Endothelial cell of umbilical vein (primary cell): ENCODE results near the gene GTF2H4. TPM values are rescaled to one million over a fixed set of nuclear protein-coding genes. Genes with fewer than 3 reads are reported as not detected.

Experiments used
- BruUV-seq: library from RNA; stranded (reverse); fragments of 400-500 nt; replicated peaks from 2 replicates; lab custom pipeline; 2021; lab: Mats Ljungman, UMichigan
- CTCF ChIA-PET: fragments of 300-600, 350-600 bp; sonication (Branson Sonifier 250); formaldehyde crosslinking; loops from one replicate; lab custom pipeline; 2021; ENCODE audit warnings: antibody characterized with exemption, inconsistent platforms; lab: Charles Lee
- POLR2A ChIA-PET: fragments of 300-600, 350-600 bp; sonication (Branson Sonifier 250); formaldehyde crosslinking; loops from one replicate; lab custom pipeline; 2021; ENCODE audit warnings: antibody characterized with exemption, inconsistent platforms; lab: Charles Lee
- DNase-seq: peaks from one replicate; pipeline ENCODE4 v3.0.0-alpha.2; 2011; ENCODE audit warnings: low read depth, low spot score
- FAIRE-seq: peaks from 2 replicates; lab custom pipeline; 2011; peaks lifted over from hg19 to GRCh38; lab: Jason Lieb, UNC
- H2AFZ ChIP-seq: 2 replicates; pipeline ENCODE4 v1.6.0; 2012; ENCODE audit warnings: low read depth, low read length, control low read depth, inconsistent platforms
- H3K27ac ChIP-seq: 2 replicates; pipeline ENCODE4 v1.5.1; 2011; ENCODE audit warnings: low read depth, mild to moderate bottlenecking, control low read depth, low read length, moderate library complexity; ENCODE audit not compliant: insufficient read depth
- H3K27me3 ChIP-seq, 2 experiments: 2 replicates each; pipeline versions ENCODE4 v1.6.0 to v1.6.1; 2011; ENCODE audit warnings: low read length in 2 of 2, mixed read lengths in 1 of 2; ENCODE audit not compliant: control insufficient read depth in 2 of 2, insufficient read depth in 2 of 2
- H3K36me3 ChIP-seq, 2 experiments: 2 replicates in 1 of 2; 3 replicates in 1 of 2; pipeline ENCODE4 v1.5.1; 2011; ENCODE audit warnings: low read length in 2 of 2, mild to moderate bottlenecking in 1 of 2, moderate library complexity in 1 of 2; ENCODE audit not compliant: control insufficient read depth in 2 of 2, insufficient read depth in 2 of 2; ENCODE audit errors: extremely low read depth in 1 of 2
- H3K4me1 ChIP-seq: 3 replicates; pipeline ENCODE4 v1.5.1; 2011; ENCODE audit warnings: mild to moderate bottlenecking, low read length; ENCODE audit not compliant: control insufficient read depth, insufficient read depth; ENCODE audit errors: extremely low read depth
- H3K4me2 ChIP-seq: 2 replicates; pipeline ENCODE4 v1.6.1; 2011; ENCODE audit warnings: low read length, control low read depth, mixed read lengths; ENCODE audit not compliant: insufficient read depth
- H3K4me3 ChIP-seq, 3 experiments: fragments of 200-600 bp in 1 of 3; sonication (generic), shearing (Covaris generic) in 1 of 3; replicated peaks in 1 of 3; 2 replicates each; pipeline ENCODE4 v1.5.1; 2011 to 2016; ENCODE audit warnings: control low read depth in 3 of 3, low read length in 3 of 3, mild to moderate bottlenecking in 2 of 3, inconsistent platforms in 1 of 3, low read depth in 1 of 3, moderate library complexity in 1 of 3; ENCODE audit not compliant: insufficient read depth in 1 of 3
- H3K79me2 ChIP-seq: 2 replicates; pipeline ENCODE4 v1.6.0; 2012; ENCODE audit warnings: low read length, inconsistent platforms; ENCODE audit not compliant: control insufficient read depth, insufficient read depth
- H3K9ac ChIP-seq: replicated peaks from 2 replicates; pipeline ENCODE3; 2011; ENCODE audit warnings: low read length, control low read depth; ENCODE audit not compliant: insufficient read depth; ENCODE audit errors: extremely low read depth
- H3K9me1 ChIP-seq: replicated peaks from 3 replicates; pipeline ENCODE4 v1.6.0; 2011; ENCODE audit warnings: mild to moderate bottlenecking, low read length; ENCODE audit not compliant: control insufficient read depth, insufficient read depth; ENCODE audit errors: extremely low read depth
- H3K9me3 ChIP-seq: replicated peaks from 2 replicates; pipeline ENCODE4 v1.5.1; 2012; ENCODE audit warnings: low read length, inconsistent platforms; ENCODE audit not compliant: control insufficient read depth, insufficient read depth
- H4K20me1 ChIP-seq: replicated peaks from 2 replicates; pipeline ENCODE3; 2011; ENCODE audit warnings: mild to moderate bottlenecking, low read length; ENCODE audit not compliant: control insufficient read depth, insufficient read depth; ENCODE audit errors: extremely low read depth
- CTCF ChIP-seq, 2 donors: IDR thresholded peaks; 1 replicate in 1 of 2; 2 replicates in 1 of 2; pipeline ENCODE4 v1.5.1; 2011; ENCODE audit warnings: low read length in 2 of 2, mild to moderate bottlenecking in 2 of 2, moderate library complexity in 2 of 2, control low read depth in 1 of 2, inconsistent platforms in 1 of 2, low read depth in 1 of 2; ENCODE audit not compliant: insufficient read depth in 1 of 2; ENCODE audit errors: extremely low read depth in 1 of 2
- EZH2 ChIP-seq: IDR thresholded peaks from 2 replicates; pipeline ENCODE4 v1.6.1; 2012; ENCODE audit warnings: borderline replicate concordance, low read depth, mild to moderate bottlenecking, moderate library complexity, low read length, inconsistent platforms; ENCODE audit not compliant: severe bottlenecking
- FOS ChIP-seq: IDR thresholded peaks from 2 replicates; pipeline ENCODE4 v1.6.1; 2011; ENCODE audit warnings: mild to moderate bottlenecking, low read length, moderate library complexity, borderline replicate concordance; ENCODE audit not compliant: insufficient read depth
- GATA2 ChIP-seq: IDR thresholded peaks from 2 replicates; pipeline ENCODE4 v1.7.0; 2011; ENCODE audit warnings: low read depth, mild to moderate bottlenecking, moderate library complexity, mixed read lengths, low read length; ENCODE audit not compliant: insufficient read length, insufficient read depth
- JUN ChIP-seq: IDR thresholded peaks from 2 replicates; pipeline ENCODE4 v1.6.1; 2011; ENCODE audit warnings: borderline replicate concordance, low read depth; ENCODE audit not compliant: insufficient read length, insufficient read depth
- MYC ChIP-seq: IDR thresholded peaks from one replicate; pipeline ENCODE4 v1.6.1; 2011; ENCODE audit warnings: mild to moderate bottlenecking, low read depth, low read length
- POLR2A ChIP-seq: IDR thresholded peaks from 2 replicates; pipeline ENCODE4 v1.6.1; 2012; ENCODE audit warnings: low read depth, mild to moderate bottlenecking, control low read depth, low read length
- POLR2AphosphoS5 ChIP-seq: IDR thresholded peaks from 2 replicates; pipeline ENCODE4 v1.6.1; 2012; ENCODE audit warnings: low read depth, mild to moderate bottlenecking, control low read depth, low read length, moderate library complexity; ENCODE audit not compliant: insufficient read depth
- dilution Hi-C: fragments of 300-500 bp; cut with MboI; formaldehyde crosslinking; loops from one replicate; pipeline ENCODE4 v1.15.0; 2019; ENCODE audit warnings: low sequenced_read_pairs; ENCODE audit not compliant: extremely low pct_ligation_motif_present
- intact Hi-C: fragments of 100-400 bp; cut with micrococcal nuclease; formaldehyde crosslinking; loops from one replicate; pipeline ENCODE4 v1.10.0; 2022
- polyA plus RNA-seq, 4 experiments: library from polyadenylated mRNA; depleted of rRNA in 3 of 4; stranded (reverse) in 3 of 4; unstranded in 1 of 4; fragments of >200 nt; gene quantifications; 2 replicates each; pipeline versions ENCODE4 v1.2.1 to v1.2.3, GENCODE V29; 2011 to 2012; ENCODE audit warnings: missing spikeins in 1 of 4
- total RNA-seq: library from RNA; stranded (reverse); gene quantifications from 2 replicates; pipeline ENCODE4 v1.2.3, GENCODE V29; 2021

Gene GTF2H4
- total and polyA plus RNA-seq, 2 donors (not counting 3 experiments of a cell fraction or from before 2014, with no cell fraction given) = 40.5 to 52.6 TPM

GRCh38 chr6:30898750-30899360 is 9.2 kb upstream of the GTF2H4 start:
- Histone ChIP-seq H3K36me3 (peaks cover 0 to 7% of the 10 kb centered on the region in 2 experiments), H4K20me1 (no peaks in the 10 kb centered on the region), H3K27ac (no peak overlapping the region), H3K79me2 (no peaks in the 10 kb centered on the region), H3K9ac (no peak overlapping the region), H3K4me3 (no peak overlapping the region), H3K9me3 (no peaks in the 10 kb centered on the region), H3K4me1 (no peaks in the 10 kb centered on the region), H3K27me3 (no peaks in the 10 kb centered on the region), H2AFZ (no peak overlapping the region), H3K9me1 (no peaks in the 10 kb centered on the region), H3K4me2 (no peak overlapping the region)
- intact Hi-C loops = no loop called here
- TF ChIP-seq GATA2 (no peak), POLR2AphosphoS5 (no peak), POLR2A (no peak), MYC (no peak), JUN (no peak), FOS (no peak), CTCF (IDR thresholded peaks at IDR 0.05; ENCODE audit: extremely low read depth in 1 of 2, insufficient read depth in 1 of 2, low read depth in 1 of 2, low read length in 2 of 2) (no peak), EZH2 (no peak)
- no peak for FAIRE-seq
- BruUV-seq = no TSS peak
- ChIA-PET CTCF (interaction anchor here (1.7 kb wide), 1 partner anchor 70 kb away, joined by 5 read pairs; no protein-coding TSS in a partner anchor), POLR2A (no interaction called here)
- dilution Hi-C loops = loop anchor here (25.0 kb wide), 1 partner anchor 162 kb away; the partner anchor contains the start of genes FLOT1 and IER3
- DNase-seq = no peak
